Gastrocnemius medialis (tissue), 4 donors: ENCODE measurements around the gene TNPO3. TPM values are rescaled to one million over a fixed set of nuclear protein-coding genes. Genes with fewer than 3 reads are reported as not detected.

Experiments used
- ATAC-seq, 2 donors: fragments of 150-250 bp; one replicate each; pipeline ENCODE4 v1.9.1; 2016
- DNase-seq, 2 donors: peaks; one replicate each; pipeline ENCODE4 v3.0.0-alpha.2; 2019
- H3K27ac ChIP-seq, 4 donors: fragments of 200-600 bp; sonication (generic); 1 replicate in 1 of 4; 2 replicates in 3 of 4; pipeline ENCODE4 v1.5.1; 2016 to 2018; ENCODE audit warnings: mild to moderate bottlenecking in 2 of 4, moderate library complexity in 1 of 4
- H3K27me3 ChIP-seq, 3 donors: fragments of 200-600 bp; sonication (generic) in 2 of 3; 1 replicate in 1 of 3; 2 replicates in 2 of 3; pipeline versions ENCODE4 v1.5.1 to v1.6.0; 2016 to 2019; ENCODE audit warnings: mild to moderate bottlenecking in 1 of 3, moderate library complexity in 1 of 3
- H3K36me3 ChIP-seq, 2 donors: fragments of 200-600 bp; sonication (generic) in 1 of 2; one replicate each; pipeline ENCODE4 v1.5.1; 2017 to 2018
- H3K4me1 ChIP-seq, 2 donors: fragments of 200-600 bp; sonication (generic) in 1 of 2; one replicate each; pipeline ENCODE4 v1.5.1; 2016 to 2017; ENCODE audit warnings: mild to moderate bottlenecking in 2 of 2
- H3K4me3 ChIP-seq, 4 donors: fragments of 200-600 bp; sonication (generic) in 3 of 4; 1 replicate in 1 of 4; 2 replicates in 3 of 4; pipeline ENCODE4 v1.5.1; 2016 to 2019; ENCODE audit warnings: mild to moderate bottlenecking in 2 of 4
- H3K9me3 ChIP-seq, 3 donors: fragments of 200-600 bp; sonication (generic) in 2 of 3; 1 replicate in 1 of 3; 2 replicates in 2 of 3; pipeline ENCODE4 v1.5.1; 2016 to 2019
- POLR2A ChIP-seq, 2 donors: fragments of 450-650 bp; IDR thresholded peaks; one replicate each; pipeline ENCODE4 v1.6.1; 2017; ENCODE audit warnings: antibody characterized with exemption in 2 of 2, mild to moderate bottlenecking in 2 of 2, moderate library complexity in 2 of 2
- in situ Hi-C, 4 donors: fragments of 200-750 bp; cut with MboI; loops; one replicate each; pipeline versions ENCODE4 v1.15.0 to v1.8.0; 2017; ENCODE audit warnings: low sequenced_read_pairs in 4 of 4
- intact Hi-C: fragments of 100-400 bp; cut with DNase I; formaldehyde crosslinking; loops from one replicate; pipeline ENCODE4 v1.15.1; 2023; ENCODE audit warnings: low total_unique reads
- total RNA-seq, 4 donors: library from RNA; depleted of rRNA; stranded (reverse); fragments of >200 nt; gene quantifications; one replicate each; pipeline versions ENCODE4 v1.1.0 to v1.2.3, GENCODE V29; 2016
- TF ChIP-seq, protein P1 (sequence below), 5 experiments: fragments of 450-650 bp in 3 of 5; fragments of 200-600 bp in 2 of 5; sonication (generic) in 2 of 5; IDR thresholded peaks in 4 of 5; conservative IDR thresholded peaks in 1 of 5; 1 replicate in 4 of 5; 2 replicates in 1 of 5; pipeline ENCODE4 v1.5.1; 2016 to 2019; ENCODE audit warnings: antibody characterized with exemption in 5 of 5, mild to moderate bottlenecking in 3 of 5, moderate library complexity in 3 of 5

The TNPO3 gene
- total RNA-seq, 4 donors from 2014 or later = 39.1 to 50.9 (median 50.5) TPM

DNA sequence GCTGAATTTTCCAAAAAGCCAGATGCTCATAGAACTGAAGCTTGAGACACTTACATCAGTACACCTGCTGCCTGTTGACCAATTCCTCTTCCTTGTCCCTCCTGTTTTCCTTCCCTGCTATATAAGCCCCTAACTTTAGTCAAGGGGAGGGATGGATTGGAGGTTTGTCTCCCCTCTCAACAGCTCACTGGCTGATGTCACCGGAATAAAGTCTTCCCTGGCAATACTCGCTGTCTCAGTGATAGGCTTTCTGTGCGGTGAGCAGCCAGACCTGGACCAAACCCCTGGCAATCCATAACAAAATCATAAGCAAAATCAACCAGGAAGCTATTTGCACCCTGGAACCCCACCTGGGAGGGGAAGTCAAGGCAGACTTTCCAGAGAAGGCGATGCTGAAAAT lies 118.1 kb downstream of the TNPO3 start:
- peaks cover 4 to 5% of the 10 kb centered on the region in 2 donors for H3K4me1 ChIP-seq
- H3K27ac ChIP-seq = no peak overlapping the region
- intact Hi-C loops = loop anchor here (1.0 kb wide), 1 partner anchor 20 kb away; no protein-coding TSS in a partner anchor
- in situ Hi-C loops = no loop called here
- H3K36me3 ChIP-seq = no peaks in the 10 kb centered on the region
- DNase-seq (no peak), ATAC-seq (no peak)
- H3K9me3 ChIP-seq = no peaks in the 10 kb centered on the region
- H3K4me3 ChIP-seq = no peak overlapping the region
- TF ChIP-seq POLR2A (IDR thresholded peaks at IDR 0.05) = no peak
- TF ChIP-seq, protein P1, sequence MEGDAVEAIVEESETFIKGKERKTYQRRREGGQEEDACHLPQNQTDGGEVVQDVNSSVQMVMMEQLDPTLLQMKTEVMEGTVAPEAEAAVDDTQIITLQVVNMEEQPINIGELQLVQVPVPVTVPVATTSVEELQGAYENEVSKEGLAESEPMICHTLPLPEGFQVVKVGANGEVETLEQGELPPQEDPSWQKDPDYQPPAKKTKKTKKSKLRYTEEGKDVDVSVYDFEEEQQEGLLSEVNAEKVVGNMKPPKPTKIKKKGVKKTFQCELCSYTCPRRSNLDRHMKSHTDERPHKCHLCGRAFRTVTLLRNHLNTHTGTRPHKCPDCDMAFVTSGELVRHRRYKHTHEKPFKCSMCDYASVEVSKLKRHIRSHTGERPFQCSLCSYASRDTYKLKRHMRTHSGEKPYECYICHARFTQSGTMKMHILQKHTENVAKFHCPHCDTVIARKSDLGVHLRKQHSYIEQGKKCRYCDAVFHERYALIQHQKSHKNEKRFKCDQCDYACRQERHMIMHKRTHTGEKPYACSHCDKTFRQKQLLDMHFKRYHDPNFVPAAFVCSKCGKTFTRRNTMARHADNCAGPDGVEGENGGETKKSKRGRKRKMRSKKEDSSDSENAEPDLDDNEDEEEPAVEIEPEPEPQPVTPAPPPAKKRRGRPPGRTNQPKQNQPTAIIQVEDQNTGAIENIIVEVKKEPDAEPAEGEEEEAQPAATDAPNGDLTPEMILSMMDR (IDR thresholded peaks at IDR 0.05 in 4 of 5, conservative IDR thresholded peaks at IDR 0.05 in 1 of 5) = no peak
- H3K27me3 ChIP-seq = peaks cover 22 to 36% (median 32%) of the 10 kb centered on the region in 3 donors

DNA sequence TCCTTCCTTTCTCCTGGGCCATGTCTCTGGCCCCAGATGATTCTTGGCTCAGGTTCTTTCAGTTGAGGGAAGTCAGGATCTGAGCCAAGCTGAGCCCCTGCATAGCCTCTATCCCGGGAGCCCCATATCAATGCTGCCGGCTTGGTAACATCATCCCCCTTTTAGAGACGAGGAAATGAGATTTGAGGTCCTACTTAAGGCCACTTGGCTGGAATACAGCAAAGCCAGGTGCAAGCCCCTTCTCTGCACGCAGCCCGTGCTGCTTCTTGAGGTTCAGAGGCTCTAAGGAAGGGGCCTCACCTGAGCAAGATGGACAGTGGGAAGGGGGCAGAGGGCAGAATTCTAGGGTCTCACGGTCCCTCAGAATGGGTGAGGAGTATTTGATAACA lies 119.6 kb downstream of the TNPO3 start:
- H3K9me3 ChIP-seq = no peaks in the 10 kb centered on the region
- H3K36me3 ChIP-seq = no peaks in the 10 kb centered on the region
- peaks cover 22 to 36% (median 32%) of the 10 kb centered on the region in 3 donors for H3K27me3 ChIP-seq
- no peak for ATAC-seq
- H3K4me3 ChIP-seq = no peak overlapping the region
- in situ Hi-C loops (no loop called here), intact Hi-C loops (no loop called here)
- no peak overlapping the region for H3K27ac ChIP-seq
- DNase-seq = no peak
- TF ChIP-seq POLR2A (IDR thresholded peaks at IDR 0.05) = no peak
- TF ChIP-seq, protein P1 (IDR thresholded peaks at IDR 0.05 in 4 of 5, conservative IDR thresholded peaks at IDR 0.05 in 1 of 5) = no peak
- H3K4me1 ChIP-seq = peaks cover 4 to 5% of the 10 kb centered on the region in 2 donors

DNA sequence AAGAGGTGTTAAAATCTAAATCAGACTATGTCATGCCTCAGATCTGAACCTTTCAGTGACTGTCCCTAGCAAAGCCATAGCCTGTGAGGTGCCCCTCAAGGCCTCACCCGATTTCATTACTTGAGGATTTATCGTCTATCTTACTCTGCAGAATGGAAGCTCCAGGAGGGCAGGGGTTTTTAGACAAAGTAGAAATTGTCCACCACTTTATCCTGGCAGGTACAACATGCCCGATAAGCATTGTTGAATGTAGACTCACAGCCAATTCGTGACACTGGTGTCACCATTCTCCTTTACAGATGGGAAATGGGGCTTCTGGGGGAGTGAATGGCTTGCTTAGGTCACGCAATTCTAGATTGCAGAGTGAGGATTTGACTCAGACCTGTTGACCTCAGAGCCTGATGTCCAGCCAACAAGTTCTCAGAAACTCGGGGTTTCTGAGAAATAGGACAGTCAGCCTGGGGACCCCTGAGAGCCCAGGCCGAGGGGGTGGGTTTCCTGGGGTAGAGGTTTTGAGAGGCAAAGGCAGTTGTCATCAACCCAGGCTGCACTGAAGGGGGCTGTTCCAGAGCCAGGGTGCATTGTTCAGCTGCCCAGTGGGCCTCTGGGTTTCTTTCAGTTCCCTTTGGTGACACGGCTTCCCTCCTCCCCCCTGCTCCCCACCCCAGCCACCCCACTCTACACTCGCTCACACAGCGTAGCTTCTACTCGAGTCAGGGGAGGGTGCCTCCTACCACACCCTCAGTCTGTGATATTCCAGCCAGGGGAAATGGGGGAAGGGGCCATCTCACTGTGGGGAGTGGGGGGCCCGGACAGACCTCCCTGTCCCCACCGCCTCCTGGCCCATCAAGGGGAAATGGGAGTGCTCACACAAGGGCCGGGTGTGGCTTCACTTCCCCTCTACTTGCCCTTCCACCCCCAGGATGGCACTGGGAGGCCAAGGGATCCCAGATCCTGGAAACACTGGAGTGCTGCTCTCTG lies 120.3 kb downstream of the TNPO3 start:
- intact Hi-C loops = no loop called here
- no peak for TF ChIP-seq POLR2A (IDR thresholded peaks at IDR 0.05)
- TF ChIP-seq, protein P1 (IDR thresholded peaks at IDR 0.05 in 4 of 5, conservative IDR thresholded peaks at IDR 0.05 in 1 of 5) = no peak
- peaks cover 4 to 5% of the 10 kb centered on the region in 2 donors for H3K4me1 ChIP-seq
- no peak overlapping the region for H3K27ac ChIP-seq
- H3K9me3 ChIP-seq = no peaks in the 10 kb centered on the region
- H3K27me3 ChIP-seq = peaks cover 22 to 36% (median 32%) of the 10 kb centered on the region in 3 donors
- no peaks in the 10 kb centered on the region for H3K36me3 ChIP-seq
- in situ Hi-C loops = no loop called here
- no peak for DNase-seq
- ATAC-seq = no peak
- H3K4me3 ChIP-seq = no peak overlapping the region

DNA sequence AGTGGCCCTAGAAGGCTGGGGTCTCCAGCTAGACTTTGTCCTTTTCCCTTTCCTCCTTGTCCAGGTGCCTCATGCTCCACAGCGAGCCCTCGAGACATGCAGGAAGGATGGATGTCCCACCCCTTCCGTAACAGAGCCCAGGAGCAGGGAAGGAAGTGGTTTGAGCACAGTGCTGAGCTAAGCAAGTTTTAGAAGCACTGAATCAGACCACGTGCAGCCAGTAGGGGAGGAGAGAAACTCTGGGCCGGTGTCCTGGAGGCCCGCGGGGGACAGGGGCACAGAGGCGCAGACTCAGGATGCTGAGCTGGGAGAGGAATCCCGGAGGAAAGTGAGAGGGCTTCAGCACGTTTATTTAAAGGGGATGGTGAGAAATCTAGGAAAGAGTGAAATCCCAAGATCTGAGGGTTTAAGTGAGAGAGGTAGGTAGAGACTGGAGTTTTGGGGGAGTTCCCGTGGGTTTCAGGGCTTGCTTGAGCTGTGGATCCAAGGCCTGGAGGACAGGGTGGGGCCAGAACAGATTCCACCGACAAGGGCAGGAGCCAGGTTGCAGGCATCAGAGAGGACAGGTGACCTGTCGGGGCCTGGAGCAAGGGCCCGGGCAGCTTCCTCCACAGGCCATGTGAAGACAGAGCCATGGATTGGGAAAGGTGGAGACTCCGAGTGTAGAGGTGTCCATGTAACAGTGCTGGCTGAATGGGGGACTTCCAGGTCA lies 121.6 kb downstream of the TNPO3 start:
- DNase-seq (peak; percentile 30 to 34), ATAC-seq (no peak)
- no peaks in the 10 kb centered on the region for H3K9me3 ChIP-seq
- TF ChIP-seq POLR2A (IDR thresholded peaks at IDR 0.05) = no peak
- TF ChIP-seq, protein P1 (IDR thresholded peaks at IDR 0.05 in 4 of 5, conservative IDR thresholded peaks at IDR 0.05 in 1 of 5) = no peak
- no peak overlapping the region for H3K27ac ChIP-seq
- H3K36me3 ChIP-seq = no peaks in the 10 kb centered on the region
- peaks cover 2 to 3% of the 10 kb centered on the region in 2 donors for H3K4me1 ChIP-seq
- in situ Hi-C loops (no loop called here), intact Hi-C loops (no loop called here)
- H3K4me3 ChIP-seq = no peak overlapping the region
- peaks cover 10 to 30% (median 29%) of the 10 kb centered on the region in 3 donors for H3K27me3 ChIP-seq
